Stimulated activated CD4-positive, alpha-beta T cell treated with anti-CD3 and anti-CD28 coated beads, Interleukin-12 subunit alpha, Interleukin-12 subunit beta, amount 100 ng/mL, for 24 hours (primary cell): ENCODE results near the gene SLC25A26.

Experiments used
- DNase-seq, 2 experiments: peaks; one replicate each; pipeline ENCODE4 v3.0.0-alpha.2; 2020; ENCODE audit warnings: low read depth in 2 of 2

The SLC25A26 gene, protein sequence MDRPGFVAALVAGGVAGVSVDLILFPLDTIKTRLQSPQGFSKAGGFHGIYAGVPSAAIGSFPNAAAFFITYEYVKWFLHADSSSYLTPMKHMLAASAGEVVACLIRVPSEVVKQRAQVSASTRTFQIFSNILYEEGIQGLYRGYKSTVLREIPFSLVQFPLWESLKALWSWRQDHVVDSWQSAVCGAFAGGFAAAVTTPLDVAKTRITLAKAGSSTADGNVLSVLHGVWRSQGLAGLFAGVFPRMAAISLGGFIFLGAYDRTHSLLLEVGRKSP

GRCh38 chr3:66220602-66221377, at the start of gene SLC25A26:
Gene SLC25A26 (plus strand): TSS chr3:66221001. CDS start chr3:66221095, 94 bp downstream.
- peak; percentile 92 to 95 for DNase-seq

DNA sequence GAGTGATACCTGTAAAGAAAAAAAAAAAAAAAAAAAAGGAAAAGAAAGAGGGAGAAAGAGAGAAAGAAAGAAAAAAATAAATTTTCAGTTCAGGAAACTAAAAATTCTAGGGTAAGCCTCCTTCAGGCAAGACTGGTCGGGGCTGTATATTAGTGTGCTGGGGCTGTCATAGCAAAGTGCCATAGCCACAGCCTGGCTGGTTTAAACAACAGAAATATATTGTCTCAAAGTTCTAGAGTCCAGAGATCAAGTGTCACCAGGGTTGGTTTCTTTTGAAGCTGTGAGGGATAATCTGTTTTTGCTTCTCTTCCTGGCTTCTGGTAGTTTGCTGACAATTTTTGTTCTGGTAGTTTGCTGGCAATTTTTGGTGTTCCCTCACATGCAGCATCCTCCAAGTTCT, 48.4 kb upstream of the SLC25A26 start:
- DNase-seq = no peak

DNA sequence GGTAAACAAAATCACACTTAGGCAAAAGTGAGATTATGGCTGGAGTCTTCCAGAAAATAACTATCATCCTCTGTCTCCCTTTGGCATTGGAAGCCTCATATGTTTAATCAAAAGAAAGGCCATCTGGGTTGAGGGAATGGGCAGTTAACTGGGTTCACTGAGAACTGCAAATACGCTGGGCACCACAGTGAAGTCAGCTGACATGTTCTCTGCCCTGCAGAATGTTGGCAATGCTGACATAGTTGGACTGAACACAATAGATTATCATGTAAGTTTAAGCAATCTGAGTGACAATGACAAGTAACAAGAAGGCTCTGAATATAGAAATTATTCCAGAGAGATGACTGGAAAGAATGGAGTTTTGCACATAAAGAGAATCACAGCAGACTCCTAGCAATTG, 43.8 kb upstream of the SLC25A26 start:
- no peak for DNase-seq

DNA sequence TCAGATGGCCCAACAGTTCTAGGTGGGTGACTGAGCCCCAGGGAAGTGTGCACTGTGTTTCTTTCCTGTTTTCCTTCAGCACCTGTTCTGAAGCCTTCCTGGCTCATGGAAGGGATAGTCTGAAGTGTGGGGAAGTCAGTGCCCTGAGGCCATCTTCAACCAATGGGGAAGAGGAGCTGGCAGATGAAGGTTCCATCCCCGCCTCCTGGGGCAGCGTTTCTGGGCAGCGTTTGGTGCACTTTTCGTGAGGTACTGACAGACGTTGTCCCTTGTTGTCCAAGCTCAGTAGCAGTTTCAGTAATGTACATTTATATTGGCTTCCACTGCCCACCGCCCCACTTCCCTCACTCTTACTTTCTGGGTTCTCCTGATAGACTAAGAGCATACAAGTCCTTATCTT, 42.6 kb upstream of the SLC25A26 start:
- DNase-seq = no peak

DNA sequence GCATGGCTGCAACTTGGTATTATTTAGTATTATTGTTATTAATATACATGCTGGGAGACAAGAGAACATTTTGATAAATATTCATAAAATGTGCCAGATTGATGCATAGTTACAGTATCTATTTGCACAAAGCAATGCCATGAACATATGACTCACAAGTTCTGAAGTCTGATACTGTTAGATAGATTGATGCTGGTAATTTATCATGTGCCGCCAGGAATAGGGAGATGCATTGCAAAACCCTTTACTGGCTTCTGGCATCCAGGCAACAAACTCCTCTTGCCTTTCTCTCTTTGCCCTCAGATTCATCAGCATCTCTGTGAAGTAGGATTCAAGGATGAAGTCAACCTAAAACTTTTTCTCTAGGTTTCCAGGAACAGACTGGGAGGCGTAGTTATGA, 41.0 kb upstream of the SLC25A26 start:
- DNase-seq = no peak

DNA sequence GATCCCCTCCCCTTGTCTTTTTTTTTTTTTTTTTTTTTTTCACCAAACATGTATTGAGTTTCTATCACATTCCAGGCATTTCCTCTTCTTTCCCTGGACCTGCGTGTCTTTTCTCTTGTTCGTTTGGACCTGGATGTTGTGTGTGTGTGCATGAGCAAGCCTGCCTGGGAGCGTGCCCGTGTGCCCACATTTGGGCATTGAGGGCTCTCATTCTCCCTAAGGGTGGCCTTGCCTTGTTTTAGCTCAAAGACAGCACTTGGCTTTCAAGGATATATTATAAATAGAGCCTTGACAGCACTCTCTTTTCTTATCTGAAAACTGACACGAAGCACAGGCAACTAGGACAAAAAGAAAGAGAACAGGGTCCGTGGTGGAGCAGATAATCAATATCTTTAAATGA, 39.0 kb upstream of the SLC25A26 start:
- DNase-seq = no peak

DNA sequence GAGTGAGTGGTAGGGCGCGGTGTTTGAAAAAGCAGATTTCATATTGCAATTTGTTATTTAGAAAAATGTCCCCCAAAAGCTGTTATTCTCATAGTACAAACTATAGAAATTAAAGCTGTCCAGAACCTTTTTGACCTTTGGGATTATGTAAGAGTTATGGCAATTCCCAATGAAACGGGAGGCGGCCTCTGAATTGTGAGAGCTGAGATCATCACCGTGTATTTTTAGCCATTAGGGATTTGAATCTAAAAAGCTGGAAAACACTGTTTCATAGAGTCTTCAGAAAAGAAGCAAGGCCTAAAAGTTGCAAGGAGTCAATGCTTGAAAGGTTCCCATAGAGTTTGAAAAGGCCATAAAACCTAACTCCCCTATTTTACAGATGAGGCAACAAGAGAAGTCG, 38.6 kb upstream of the SLC25A26 start:
- no peak for DNase-seq

GRCh38 chr3:66186545-66186944, 34.3 kb upstream of the SLC25A26 start:
- DNase-seq = no peak

GRCh38 chr3:66195347-66195783, 25.4 kb upstream of the SLC25A26 start:
- DNase-seq = peak in 1 of 2 experiments; percentile 20

DNA sequence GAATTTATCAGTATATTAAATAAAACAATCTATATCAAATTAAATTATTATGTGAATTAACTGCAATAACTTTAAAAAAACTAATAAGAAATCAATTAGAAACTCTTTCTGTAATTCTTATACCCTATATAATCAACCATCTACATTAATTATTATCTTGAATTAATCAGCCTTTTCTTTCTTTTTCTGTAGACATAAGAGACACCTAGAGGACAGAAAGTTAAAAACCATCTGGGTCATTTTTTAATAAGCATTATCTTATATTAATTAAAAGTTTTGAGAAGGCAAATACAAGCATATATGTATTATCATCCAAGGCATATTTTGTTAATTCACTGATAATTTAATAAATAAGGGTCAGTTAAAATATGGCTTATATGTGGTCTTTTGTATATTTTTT, 24.2 kb upstream of the SLC25A26 start:
- no peak for DNase-seq

- no peak for DNase-seq
Measured at GRCh38 chr3:66198437-66199088, 22.2 kb upstream of the SLC25A26 start.

- DNase-seq = no peak
Measured at GRCh38 chr3:66199089-66199473, 21.7 kb upstream of the SLC25A26 start.

DNA sequence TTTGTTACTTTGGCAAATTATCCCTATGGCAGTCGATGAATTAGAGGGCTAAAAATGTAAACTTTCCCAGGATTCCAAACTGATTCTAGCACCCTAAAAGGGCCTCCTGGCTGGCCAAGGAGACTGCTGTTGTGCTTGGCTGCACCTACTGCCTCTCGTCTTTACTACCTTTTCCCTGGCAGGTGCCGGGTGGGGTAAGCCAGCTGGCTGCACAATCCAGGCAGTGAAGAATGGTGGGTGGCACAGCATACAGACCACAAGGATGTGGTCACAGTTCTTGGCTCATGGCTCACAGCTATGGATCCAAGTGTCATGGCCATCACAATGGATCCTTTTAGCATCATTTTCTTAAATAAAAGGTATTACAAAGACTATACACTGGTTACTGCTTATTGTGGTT, 20.7 kb upstream of the SLC25A26 start:
- DNase-seq = no peak

DNA sequence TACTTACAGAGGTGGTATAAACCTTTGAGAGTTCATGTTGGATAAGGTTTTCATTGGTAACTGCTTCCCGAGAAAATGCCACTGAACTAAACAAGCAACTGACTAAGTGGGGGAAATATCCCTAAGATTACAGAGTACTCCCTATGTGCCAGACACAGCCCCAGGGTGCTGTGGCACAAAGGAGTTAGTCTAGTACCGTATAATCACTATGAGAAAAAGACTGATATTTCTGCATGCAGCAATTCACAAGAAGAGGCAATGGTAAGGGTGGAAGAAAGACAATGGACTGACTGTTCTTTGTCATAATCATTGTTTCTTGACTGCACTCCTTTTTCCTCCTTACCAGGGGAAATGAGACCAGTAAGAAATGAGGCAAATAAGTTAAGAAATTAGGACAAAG, 20.0 kb upstream of the SLC25A26 start:
- DNase-seq = no peak

DNA sequence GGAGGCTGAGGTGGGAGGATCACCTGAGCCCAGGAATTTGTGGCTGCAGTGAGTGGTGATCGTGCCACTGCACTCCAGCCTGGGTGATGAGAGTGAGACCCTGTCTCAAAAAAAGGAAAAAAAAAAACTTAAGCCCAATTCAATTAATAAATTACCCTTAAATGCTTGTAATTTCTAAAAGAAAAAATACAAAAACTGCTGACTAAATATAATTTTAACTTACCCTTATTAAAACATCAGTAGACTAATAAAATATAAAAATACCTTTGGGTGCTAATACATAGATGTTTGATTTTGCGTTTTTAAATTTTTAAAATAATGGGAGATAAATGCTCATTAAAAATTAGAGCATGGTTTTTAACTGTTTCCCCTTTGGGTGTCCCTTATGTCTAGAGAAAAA, 17.5 kb upstream of the SLC25A26 start:
- no peak for DNase-seq

- no peak for DNase-seq
Measured at GRCh38 chr3:66206806-66207205, 14.0 kb upstream of the SLC25A26 start.

DNA sequence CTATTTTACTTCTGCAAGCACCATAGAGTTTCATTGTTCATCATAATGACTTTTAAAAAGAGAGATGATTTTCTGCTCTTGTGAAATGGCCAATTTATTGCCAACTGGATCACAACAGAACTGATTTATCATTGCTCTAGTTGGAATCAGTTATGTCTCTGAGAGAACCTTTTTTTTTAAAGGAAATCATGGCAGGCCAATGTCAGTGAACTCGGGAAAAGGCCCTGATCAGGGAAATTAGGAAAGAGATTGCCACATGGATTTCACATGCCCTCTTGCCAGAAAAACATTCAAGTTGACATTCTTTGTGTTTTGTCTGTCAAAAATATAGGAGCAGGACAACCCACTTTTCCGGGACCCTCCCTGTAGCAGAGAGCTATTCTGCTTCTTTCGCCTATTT, 12.6 kb upstream of the SLC25A26 start:
- no peak for DNase-seq

DNA sequence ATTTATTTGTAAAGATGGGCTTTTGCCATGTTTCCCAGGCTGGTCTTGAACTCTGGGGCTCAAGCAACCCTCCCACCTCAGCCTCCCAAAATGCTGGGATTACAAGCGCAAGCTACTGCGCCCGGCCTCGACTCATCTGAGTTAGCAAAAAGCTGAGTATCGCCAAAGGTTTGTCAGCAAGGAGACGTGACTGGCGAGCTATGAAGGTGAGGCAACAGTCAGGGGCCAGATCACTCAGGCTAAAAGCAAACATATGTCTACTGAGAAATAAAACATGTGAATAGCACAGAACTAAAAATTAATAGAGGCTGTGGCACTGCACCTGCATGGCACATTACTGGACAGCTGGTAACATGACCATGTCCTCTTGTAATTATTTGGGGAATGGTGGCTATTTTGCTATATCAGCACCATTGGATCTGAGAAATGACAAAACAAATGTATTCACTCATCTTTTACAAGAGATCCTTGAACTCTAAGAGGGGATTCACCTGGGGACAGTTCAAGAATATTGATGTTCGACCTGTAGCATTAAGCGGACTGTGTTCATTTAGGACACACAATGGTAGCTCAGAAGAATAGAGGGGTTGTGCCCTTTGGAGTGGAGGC, 10.0 kb upstream of the SLC25A26 start:
- no peak for DNase-seq

DNA sequence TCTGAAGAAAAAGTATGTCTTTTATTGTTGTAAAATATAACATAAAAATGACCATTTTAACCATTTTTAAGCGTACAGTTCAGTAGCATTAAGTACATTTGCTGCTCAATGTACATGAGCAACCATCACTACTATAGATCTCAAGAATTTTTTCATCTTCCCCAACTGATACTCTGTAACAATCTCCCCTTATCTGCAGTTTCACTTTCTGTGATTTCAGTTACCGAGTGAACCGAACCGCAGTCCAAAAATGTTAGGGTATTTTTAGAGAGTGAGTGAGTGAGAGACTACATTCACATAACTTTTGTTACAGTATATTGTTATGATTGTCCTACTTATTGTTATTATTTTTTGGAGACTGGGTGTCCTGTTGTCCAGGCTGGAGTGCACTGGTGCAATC, 9.0 kb upstream of the SLC25A26 start:
- DNase-seq = no peak

- DNase-seq = no peak
Measured at GRCh38 chr3:66215106-66215505, 5.7 kb upstream of the SLC25A26 start.

DNA sequence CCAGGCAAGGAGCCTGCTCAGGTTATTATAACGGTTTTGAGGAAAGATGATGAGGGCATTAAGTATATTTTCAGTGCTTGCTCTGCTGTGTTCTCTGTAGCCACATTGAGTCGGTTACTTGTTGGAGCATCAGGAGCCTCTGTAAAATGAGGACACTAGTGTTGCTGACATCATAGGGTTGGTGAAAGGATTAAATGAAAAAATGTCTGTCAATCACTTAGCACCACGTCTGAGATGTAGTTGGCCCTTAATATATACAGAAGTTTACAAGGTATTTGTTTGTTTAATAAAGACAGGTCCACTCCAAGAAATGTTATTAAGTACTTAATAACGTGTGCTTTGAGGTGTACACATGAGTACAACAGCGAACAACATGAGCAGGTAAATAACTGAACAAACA, 735 bp upstream of the SLC25A26 start:
- no peak for DNase-seq

DNA sequence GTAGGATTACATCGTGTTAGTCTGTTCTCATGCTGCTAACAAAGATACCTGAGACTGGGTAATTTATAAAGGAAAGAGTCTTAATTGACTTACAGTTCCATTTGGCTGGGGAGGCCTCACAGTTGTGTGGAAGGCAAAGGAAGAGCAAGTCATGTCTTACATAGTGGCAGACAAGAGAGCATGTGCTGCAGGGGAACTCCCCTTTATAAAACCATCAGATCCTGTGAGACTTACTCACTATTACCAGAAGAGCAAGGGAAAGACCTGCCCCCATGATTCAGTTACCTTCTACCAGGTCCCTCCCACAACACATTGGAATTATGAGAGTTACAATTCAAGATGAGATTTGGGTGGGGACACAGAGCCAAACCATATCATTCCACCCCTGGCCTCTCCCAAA, 3.4 kb downstream of the SLC25A26 start:
- peak in 1 of 2 experiments; percentile 5 for DNase-seq
